ENCODE results near the gene PLEKHG4B. TPM values are rescaled to one million over a fixed set of nuclear protein-coding genes. Genes with fewer than 3 reads are reported as not detected.

The PLEKHG4B gene
- total RNA-seq, 1 experiment from 2014 or later = 0.02 TPM

GRCh38 chr5:196350-196749, 104.4 kb downstream of the PLEKHG4B start:
- ChIA-PET CTCF (no interaction called here), POLR2A (no interaction called here), RAD21 (ENCODE audit: low non-redundant PET in 1 of 2, low total read pairs in 2 of 2, uncharacterized antibody in 2 of 2, unreplicated experiment in 2 of 2) (no interaction called here)
- no peaks in the 10 kb centered on the region for H3K9me2 ChIP-seq (ENCODE audit: insufficient read depth)
- no peaks in the 10 kb centered on the region for H3K79me2 ChIP-seq (ENCODE audit: insufficient read depth, low read length)
- TF ChIP-seq REST (IDR thresholded peaks at IDR 0.05; ENCODE audit: low read depth) (no peak), ELF1 (IDR thresholded peaks at IDR 0.05; ENCODE audit: borderline replicate concordance, low read depth) (no peak), MAX (IDR thresholded peaks at IDR 0.05) (no peak), POLR2A (IDR thresholded peaks at IDR 0.05; ENCODE audit: borderline replicate concordance, extremely low read depth, insufficient read depth, insufficient read length) (no peak), ATF3 (IDR thresholded peaks at IDR 0.05) (no peak), SIN3A (IDR thresholded peaks at IDR 0.05; ENCODE audit: low read depth) (no peak), CTCF (IDR thresholded peaks at IDR 0.05 in 2 of 3, conservative IDR thresholded peaks at IDR 0.05 in 1 of 3; ENCODE audit: borderline replicate concordance in 1 of 3, insufficient read depth in 1 of 3, low read depth in 2 of 3, low read length in 2 of 3) (no peak), ZNF274 (IDR thresholded peaks at IDR 0.05; ENCODE audit: low read depth, low read length) (no peak), EZH2 (IDR thresholded peaks at IDR 0.05) (no peak), ZFX (IDR thresholded peaks at IDR 0.05) (no peak), CBX3 (IDR thresholded peaks at IDR 0.05; ENCODE audit: low read depth) (no peak), YY1 (IDR thresholded peaks at IDR 0.05; ENCODE audit: extremely low read depth, insufficient replicate concordance, low read depth, low read length) (no peak), SRF (IDR thresholded peaks at IDR 0.05; ENCODE audit: low read depth) (no peak), ZBTB33 (IDR thresholded peaks at IDR 0.05; ENCODE audit: extremely low read depth, insufficient replicate concordance, low read length) (no peak), RAD21 (IDR thresholded peaks at IDR 0.05; ENCODE audit: low read depth) (no peak), FOSL1 (IDR thresholded peaks at IDR 0.05; ENCODE audit: low read depth) (no peak), EGR1 (IDR thresholded peaks at IDR 0.05; ENCODE audit: low read depth) (no peak), EZH2phosphoT487 (IDR thresholded peaks at IDR 0.05; ENCODE audit: borderline replicate concordance) (no peak)
- no peaks in the 10 kb centered on the region for H3K36me3 ChIP-seq (ENCODE audit: control insufficient read depth in 1 of 2, insufficient read depth in 2 of 2, low read length in 2 of 2)
- no peak overlapping the region for H3K27ac ChIP-seq (ENCODE audit: low read depth, low read length)
- H3K4me2 ChIP-seq (ENCODE audit: low read length) = no peak overlapping the region
- H4K20me1 ChIP-seq (ENCODE audit: insufficient read depth) = no peaks in the 10 kb centered on the region
- no peak overlapping the region for H3K9ac ChIP-seq (ENCODE audit: low read length)
- intact Hi-C loops (cut with micrococcal nuclease) = no loop called here
- no peak overlapping the region for H3K4me3 ChIP-seq (replicated peaks in 1 of 2; ENCODE audit: low read depth in 1 of 2, low read length in 2 of 2)
- no peaks in the 10 kb centered on the region for H3K4me1 ChIP-seq (ENCODE audit: control insufficient read depth in 1 of 2, insufficient read depth in 2 of 2, low read length in 2 of 2)
- DNase-seq (ENCODE audit: low read depth, low spot score) (no peak), ATAC-seq (no peak)
- BruUV-seq (replicated peaks) = no TSS peak
- H2AFZ ChIP-seq (ENCODE audit: low read depth, low read length, poor library complexity, severe bottlenecking) = no peak overlapping the region
- H3K27me3 ChIP-seq (ENCODE audit: insufficient read depth, low read length) = no peaks in the 10 kb centered on the region
- H3K9me3 ChIP-seq (ENCODE audit: control insufficient read depth in 1 of 2, insufficient read depth in 1 of 2, low read depth in 1 of 2, low read length in 2 of 2) = no peaks in the 10 kb centered on the region

Measured in HCT116 (cell line).